T-cell (primary cell): ENCODE measurements around the gene FBLN2. TPM values are rescaled to one million over a fixed set of nuclear protein-coding genes. Genes with fewer than 3 reads are reported as not detected.

Source experiments
- ATAC-seq, 4 experiments: fragments of 200-7000 bp in 3 of 4; fragments of 150-1000 bp in 1 of 4; cut with Tn5 transposase; replicated peaks in 1 of 4; 1 replicate in 3 of 4; 2 replicates in 1 of 4; pipeline ENCODE4 v1.10.0; 2021; ENCODE audit warnings: moderate library complexity in 3 of 4, mild to moderate bottlenecking in 2 of 4, moderate number of reproducible peaks in 1 of 4
- CTCF ChIA-PET, 2 donors: fragments of 300-600 bp; sonication (Branson Sonifier 250); formaldehyde crosslinking; loops; one replicate each; lab custom pipeline; 2022; ENCODE audit warnings: antibody characterized with exemption in 2 of 2; lab: Charles Lee
- POLR2A ChIA-PET, 2 donors: fragments of 300-600 bp; sonication (Branson Sonifier 250); formaldehyde crosslinking; loops; one replicate each; lab custom pipeline; 2022; ENCODE audit warnings: antibody characterized with exemption in 2 of 2; lab: Charles Lee
- DNase-seq, 35 experiments: peaks; one replicate each; pipeline versions ENCODE4 v3.0.0 to v3.0.0-alpha.2; 2013 to 2023
- H3K27ac ChIP-seq: one replicate; pipeline ENCODE4 v1.5.1; 2013; ENCODE audit warnings: low read length
- H3K27me3 ChIP-seq, 2 experiments: replicated peaks in 1 of 2; 1 replicate in 1 of 2; 2 replicates in 1 of 2; pipeline versions ENCODE4 v1.6.1 to v1.7.0; 2013; ENCODE audit warnings: low read length in 1 of 2, mixed read lengths in 1 of 2; ENCODE audit not compliant: control insufficient read depth in 2 of 2, insufficient read depth in 2 of 2; ENCODE audit errors: extremely low read depth in 1 of 2
- H3K36me3 ChIP-seq, 2 donors: 1 replicate in 1 of 2; 2 replicates in 1 of 2; pipeline versions ENCODE4 v1.6.1 to v1.7.0; 2013; ENCODE audit warnings: low read length in 1 of 2; ENCODE audit not compliant: control insufficient read depth in 2 of 2, insufficient read depth in 1 of 2; ENCODE audit errors: extremely low read depth in 1 of 2
- H3K4me1 ChIP-seq, 2 experiments: 1 replicate in 1 of 2; 2 replicates in 1 of 2; pipeline versions ENCODE4 v1.6.1 to v1.7.0; 2013; ENCODE audit warnings: low read length in 2 of 2, mixed read lengths in 1 of 2; ENCODE audit not compliant: insufficient read depth in 2 of 2, control insufficient read depth in 1 of 2; ENCODE audit errors: extremely low read depth in 1 of 2
- H3K4me3 ChIP-seq, 2 donors: 1 replicate in 1 of 2; 2 replicates in 1 of 2; pipeline versions ENCODE4 v1.5.1 to v1.7.0; 2013; ENCODE audit warnings: mild to moderate bottlenecking in 2 of 2, low read length in 1 of 2, moderate library complexity in 1 of 2; ENCODE audit not compliant: control insufficient read depth in 1 of 2; ENCODE audit errors: extremely low read depth in 1 of 2
- H3K9me3 ChIP-seq: 2 replicates; pipeline ENCODE4 v1.7.0; 2013
- H3K27ac Mint-ChIP-seq, 2 donors: one replicate each; pipeline ENCODE4 v1.8.0; 2020 to 2021; ENCODE audit warnings: mild to moderate bottlenecking in 2 of 2, mixed read lengths in 2 of 2
- H3K27me3 Mint-ChIP-seq, 2 donors: one replicate each; pipeline ENCODE4 v1.8.0; 2021 to 2022; ENCODE audit warnings: mixed read lengths in 2 of 2
- H3K36me3 Mint-ChIP-seq: one replicate; pipeline ENCODE4 v1.8.0; 2021; ENCODE audit warnings: mixed read lengths
- H3K4me1 Mint-ChIP-seq, 3 donors: one replicate each; pipeline ENCODE4 v1.8.0; 2020 to 2022; ENCODE audit warnings: mixed read lengths in 3 of 3, mild to moderate bottlenecking in 1 of 3
- H3K4me3 Mint-ChIP-seq, 3 donors: one replicate each; pipeline ENCODE4 v1.8.0; 2020 to 2022; ENCODE audit warnings: mild to moderate bottlenecking in 3 of 3, mixed read lengths in 3 of 3, moderate library complexity in 3 of 3
- H3K9me3 Mint-ChIP-seq, 3 donors: one replicate each; pipeline ENCODE4 v1.8.0; 2020 to 2022; ENCODE audit warnings: mixed read lengths in 3 of 3
- WGBS: methylation state at CpG from one replicate; pipeline ENCODE4 v1.1.5; 2013; ENCODE audit warnings: missing lambda C conversion rate; ENCODE audit not compliant: insufficient coverage; 5-methylcytosine and 5-hydroxymethylcytosine counted together
- total RNA-seq, 35 experiments: library from RNA in 6 of 35; stranded (reverse) in 6 of 35; fragments of 120-200 nt in 1 of 35; gene quantifications; one replicate each; pipeline versions ENCODE4 v1.2.1 to v1.2.4 and lab custom pipeline; 2013 to 2026

Gene FBLN2
- total RNA-seq, 5 donors from 2014 or later (not counting 1 experiment from before 2014, with no cell fraction given) = 1.5 to 5.8 (median 2.8) TPM

- Histone ChIP-seq H3K27ac (no peak overlapping the region), H3K36me3 (no peaks in the 10 kb centered on the region), H3K4me1 (peaks cover 0 to 10% of the 10 kb centered on the region in 2 experiments), H3K4me3 (no peak overlapping the region), H3K9me3 (no peaks in the 10 kb centered on the region), H3K27me3 (peaks cover 0 to 7% of the 10 kb centered on the region in 2 experiments)
- DNase-seq (no peak), ATAC-seq (no peak)
- no peaks in the 10 kb centered on the region for H3K27me3 Mint-ChIP-seq
- H3K4me1 Mint-ChIP-seq = peaks cover 0 to 9% (median 8%) of the 10 kb centered on the region in 3 donors
- H3K27ac Mint-ChIP-seq = no peak overlapping the region
- 81% methylated on average over 2 of the region's 4 CpGs for WGBS
- no peaks in the 10 kb centered on the region for H3K9me3 Mint-ChIP-seq
- no peak overlapping the region for H3K4me3 Mint-ChIP-seq
- CTCF ChIA-PET = no interaction called here
- POLR2A ChIA-PET = no interaction called here
- H3K36me3 Mint-ChIP-seq = no peaks in the 10 kb centered on the region
These were observed 71.4 kb downstream of the FBLN2 start for GRCh38 chr3:13620281-13620680.

- peaks cover 0 to 9% (median 8%) of the 10 kb centered on the region in 3 donors for H3K4me1 Mint-ChIP-seq
- CTCF ChIA-PET = no interaction called here
- no peaks in the 10 kb centered on the region for H3K36me3 ChIP-seq
- H3K9me3 Mint-ChIP-seq = no peaks in the 10 kb centered on the region
- H3K27ac Mint-ChIP-seq = peak overlapping the region in 1 of 2 donors; percentile 87
- H3K9me3 ChIP-seq = no peaks in the 10 kb centered on the region
- no peak overlapping the region for H3K4me3 ChIP-seq
- peaks cover 0 to 10% of the 10 kb centered on the region in 2 experiments for H3K4me1 ChIP-seq
- no peak for DNase-seq
- H3K4me3 Mint-ChIP-seq = no peak overlapping the region
- no peaks in the 10 kb centered on the region for H3K27me3 Mint-ChIP-seq
- POLR2A ChIA-PET = no interaction called here
- H3K27ac ChIP-seq = peak overlapping the region; percentile 74
- 74% methylated on average over 12 of the region's 12 CpGs for WGBS
- no peaks in the 10 kb centered on the region for H3K36me3 Mint-ChIP-seq
- H3K27me3 ChIP-seq = peaks cover 0 to 7% of the 10 kb centered on the region in 2 experiments
- no peak for ATAC-seq
These were observed 71.9 kb downstream of the FBLN2 start for GRCh38 chr3:13620776-13621365.

- Mint-ChIP-seq H3K4me1 (peaks cover 0 to 9% (median 8%) of the 10 kb centered on the region in 3 donors), H3K9me3 (no peaks in the 10 kb centered on the region), H3K27ac (peak overlapping the region; percentile 87 to 91), H3K36me3 (no peaks in the 10 kb centered on the region), H3K4me3 (peak overlapping the region; percentile 57 to 70 (median 64)), H3K27me3 (no peaks in the 10 kb centered on the region)
- H3K27ac ChIP-seq = peak overlapping the region; percentile 74
- ATAC-seq = peak; percentile 82 to 99 (median 90)
- no peaks in the 10 kb centered on the region for H3K36me3 ChIP-seq
- peak in 33 of 35 experiments; percentile 22 to 75 (median 57) for DNase-seq
- H3K27me3 ChIP-seq = peaks cover 0 to 9% of the 10 kb centered on the region in 2 experiments
- 59% methylated on average over 26 of the region's 31 CpGs for WGBS
- peak overlapping the region in 1 of 2 donors; percentile 23 for H3K4me3 ChIP-seq
- H3K9me3 ChIP-seq = no peaks in the 10 kb centered on the region
- ChIA-PET POLR2A (no interaction called here), CTCF (interaction anchor here in 1 of 2 donors (1.0 kb wide), 1 partner anchor 27 kb away, joined by 4 read pairs; no protein-coding TSS in a partner anchor)
- peaks cover 0 to 10% of the 10 kb centered on the region in 2 experiments for H3K4me1 ChIP-seq
These were observed 72.7 kb downstream of the FBLN2 start for GRCh38 chr3:13621381-13622221.

- Histone ChIP-seq H3K36me3 (no peaks in the 10 kb centered on the region), H3K4me1 (peaks cover 0 to 10% of the 10 kb centered on the region in 2 experiments), H3K27ac (no peak overlapping the region), H3K4me3 (no peak overlapping the region), H3K27me3 (peaks cover 0 to 12% of the 10 kb centered on the region in 2 experiments), H3K9me3 (no peaks in the 10 kb centered on the region)
- no peak overlapping the region for H3K4me3 Mint-ChIP-seq
- peaks cover 0 to 9% (median 8%) of the 10 kb centered on the region in 3 donors for H3K4me1 Mint-ChIP-seq
- no peaks in the 10 kb centered on the region for H3K9me3 Mint-ChIP-seq
- no peak for DNase-seq
- ATAC-seq = no peak
- CTCF ChIA-PET = interaction anchor here in 1 of 2 donors (1.0 kb wide), 1 partner anchor 27 kb away, joined by 4 read pairs; no protein-coding TSS in a partner anchor
- no peaks in the 10 kb centered on the region for H3K36me3 Mint-ChIP-seq
- POLR2A ChIA-PET = no interaction called here
- WGBS = 90% methylated on average over 11 of the region's 15 CpGs
- no peak overlapping the region for H3K27ac Mint-ChIP-seq
- no peaks in the 10 kb centered on the region for H3K27me3 Mint-ChIP-seq
These were observed 73.4 kb downstream of the FBLN2 start for GRCh38 chr3:13622356-13622755.

- Histone ChIP-seq H3K9me3 (no peaks in the 10 kb centered on the region), H3K27me3 (peaks cover 0 to 12% of the 10 kb centered on the region in 2 experiments), H3K4me1 (peaks cover 0 to 10% of the 10 kb centered on the region in 2 experiments), H3K27ac (no peak overlapping the region), H3K36me3 (no peaks in the 10 kb centered on the region), H3K4me3 (no peak overlapping the region)
- WGBS = 88% methylated on average over 20 of the region's 21 CpGs
- Mint-ChIP-seq H3K4me3 (no peak overlapping the region), H3K27me3 (no peaks in the 10 kb centered on the region), H3K27ac (no peak overlapping the region), H3K9me3 (no peaks in the 10 kb centered on the region), H3K4me1 (peaks cover 0 to 9% (median 8%) of the 10 kb centered on the region in 3 donors), H3K36me3 (no peaks in the 10 kb centered on the region)
- ATAC-seq (no peak), DNase-seq (no peak)
- POLR2A ChIA-PET = no interaction called here
- CTCF ChIA-PET = no interaction called here
These were observed 74.3 kb downstream of the FBLN2 start for GRCh38 chr3:13623101-13623654.

GRCh38 chr3:13624021-13624420 lies 75.1 kb downstream of the FBLN2 start:
- Mint-ChIP-seq H3K27me3 (no peaks in the 10 kb centered on the region), H3K4me3 (no peak overlapping the region), H3K9me3 (no peaks in the 10 kb centered on the region), H3K36me3 (no peaks in the 10 kb centered on the region), H3K4me1 (peaks cover 0 to 9% (median 8%) of the 10 kb centered on the region in 3 donors), H3K27ac (no peak overlapping the region)
- ChIA-PET CTCF (no interaction called here), POLR2A (no interaction called here)
- DNase-seq (no peak), ATAC-seq (no peak)
- H3K27me3 ChIP-seq = peaks cover 0 to 12% of the 10 kb centered on the region in 2 experiments
- no peaks in the 10 kb centered on the region for H3K36me3 ChIP-seq
- peaks cover 0 to 10% of the 10 kb centered on the region in 2 experiments for H3K4me1 ChIP-seq
- no peak overlapping the region for H3K27ac ChIP-seq
- H3K4me3 ChIP-seq = no peak overlapping the region
- H3K9me3 ChIP-seq = no peaks in the 10 kb centered on the region
- WGBS = 89% methylated on average over 4 of the region's 6 CpGs
